HepG2 (cell line): ENCODE data around the gene CBX2. TPM values are rescaled to one million over a fixed set of nuclear protein-coding genes. Genes with fewer than 3 reads are reported as not detected.

ENCODE experiments used
- ATAC-seq: fragments of 200-7000 bp; cut with Tn5 transposase; 3 replicates; pipeline ENCODE4 v1.9.1; 2020; ENCODE audit warnings: mild to moderate bottlenecking, moderate library complexity
- BruUV-seq: library from RNA; stranded (reverse); fragments of 400-500 nt; replicated peaks from 2 replicates; lab custom pipeline; 2021; lab: Mats Ljungman, UMichigan
- CTCF ChIA-PET: fragments of 300-600 bp; formaldehyde crosslinking; extraction: SDS; loops from one replicate; lab custom pipeline; 2021; ENCODE audit warnings: low total read pairs, inconsistent platforms, low intra/inter-chr PET ratio; lab: Yijun Ruan, JAX
- POLR2A ChIA-PET: fragments of 350-600 bp; sonication (Branson Sonifier 250); formaldehyde crosslinking; loops from one replicate; lab custom pipeline; 2020; ENCODE audit warnings: antibody characterized with exemption, inconsistent platforms; lab: Yijun Ruan, JAX
- DNase-seq: peaks from one replicate; pipeline ENCODE4 v3.0.0-alpha.2; 2015; ENCODE audit warnings: low spot score
- FAIRE-seq: peaks from 3 replicates; lab custom pipeline; 2011; peaks lifted over from hg19 to GRCh38; lab: Jason Lieb, UNC
- H2AFZ ChIP-seq: one replicate; pipeline ENCODE4 v1.6.1; 2011; ENCODE audit warnings: low read length, inconsistent platforms
- H3K27ac ChIP-seq: fragments of 300-600 bp; 3 replicates; pipeline ENCODE4 v1.8.0; 2011; ENCODE audit warnings: mixed run types, mild to moderate bottlenecking, mixed read lengths, low read length, inconsistent platforms; ENCODE audit not compliant: insufficient read depth; ENCODE audit errors: extremely low read length
- H3K27me3 ChIP-seq, 2 experiments: fragments of 200-600 bp in 1 of 2; 2 replicates in 1 of 2; 3 replicates in 1 of 2; pipeline versions ENCODE4 v1.6.0 to v1.8.0; 2011; ENCODE audit warnings: low read length in 2 of 2, mild to moderate bottlenecking in 2 of 2, moderate library complexity in 2 of 2, inconsistent platforms in 1 of 2; ENCODE audit not compliant: insufficient read depth in 2 of 2, control insufficient read depth in 1 of 2
- H3K36me3 ChIP-seq, 2 experiments: fragments of 200-600 bp in 1 of 2; replicated peaks in 1 of 2; 2 replicates in 1 of 2; 3 replicates in 1 of 2; pipeline versions ENCODE4 v1.5.1 to v1.8.0; 2011; ENCODE audit warnings: low read length in 2 of 2, inconsistent platforms in 1 of 2; ENCODE audit not compliant: insufficient read depth in 2 of 2, control insufficient read depth in 1 of 2
- H3K4me1 ChIP-seq: 2 replicates; pipeline ENCODE4 v1.5.1; 2012; ENCODE audit warnings: low read length, inconsistent platforms; ENCODE audit not compliant: insufficient read depth
- H3K4me2 ChIP-seq: 2 replicates; pipeline ENCODE4 v1.6.0; 2011; ENCODE audit warnings: low read depth, low read length, inconsistent platforms
- H3K4me3 ChIP-seq, 3 experiments: fragments of 200-600 bp in 1 of 3; sonication (generic), shearing (Covaris generic) in 1 of 3; replicated peaks in 1 of 3; 2 replicates each; pipeline ENCODE4 v1.5.1; 2011 to 2016; ENCODE audit warnings: low read length in 3 of 3, inconsistent platforms in 2 of 3, low read depth in 2 of 3, mild to moderate bottlenecking in 2 of 3, control low read depth in 1 of 3, mixed read lengths in 1 of 3; ENCODE audit not compliant: insufficient read depth in 1 of 3
- H3K79me2 ChIP-seq: one replicate; pipeline ENCODE4 v1.6.1; 2011; ENCODE audit warnings: low read length, inconsistent platforms; ENCODE audit not compliant: insufficient read depth
- H3K9ac ChIP-seq: 2 replicates; pipeline ENCODE4 v1.6.0; 2011; ENCODE audit warnings: mild to moderate bottlenecking, low read depth, low read length, inconsistent platforms; ENCODE audit not compliant: insufficient read depth
- H3K9me3 ChIP-seq: 2 replicates; pipeline ENCODE4 v1.5.1; 2012; ENCODE audit warnings: mild to moderate bottlenecking, low read length
- H4K20me1 ChIP-seq: 2 replicates; pipeline ENCODE4 v1.6.0; 2011; ENCODE audit warnings: inconsistent platforms, mild to moderate bottlenecking, low read length, moderate library complexity; ENCODE audit not compliant: insufficient read depth
- FOXK2 ChIP-seq: fragments of 450-650 bp; IDR thresholded peaks from 2 replicates; pipeline ENCODE4 v1.6.1; 2016
- STAG1 ChIP-seq: sonication (generic); formaldehyde crosslinking; IDR thresholded peaks from 2 replicates; pipeline ENCODE4 v1.4.0; 2020; ENCODE audit warnings: missing genetic modification reagents
- ZMYM3 ChIP-seq: sonication (generic); formaldehyde crosslinking; IDR thresholded peaks from 2 replicates; pipeline ENCODE4 v1.5.1; 2020; ENCODE audit warnings: mild to moderate bottlenecking, missing genetic modification reagents
- ZNF205 ChIP-seq: IDR thresholded peaks from 2 replicates; pipeline ENCODE4 v1.6.1; 2018; ENCODE audit warnings: missing biosample characterization, missing genetic modification reagents
- ZNF75D ChIP-seq: sonication (generic); formaldehyde crosslinking; IDR thresholded peaks from 2 replicates; pipeline ENCODE4 v1.8.1; 2023; ENCODE audit warnings: missing genetic modification reagents, mild to moderate bottlenecking, borderline replicate concordance
- ZNF768 ChIP-seq: sonication (generic); formaldehyde crosslinking; IDR thresholded peaks from 2 replicates; pipeline ENCODE4 v1.4.0; 2020; ENCODE audit warnings: missing genetic modification reagents
- ZSCAN22 ChIP-seq: sonication (generic); formaldehyde crosslinking; IDR thresholded peaks from 2 replicates; pipeline ENCODE4 v1.4.0; 2020; ENCODE audit warnings: mild to moderate bottlenecking, missing genetic modification reagents
- WGBS: methylation state at CpG from one replicate; pipeline ENCODE4 v1.1.6; 2017; ENCODE audit warnings: low lambda C conversion rate; 5-methylcytosine and 5-hydroxymethylcytosine counted together
- in situ Hi-C: cut with HindIII; loops from 2 replicates; pipeline ENCODE4 v1.10.0; 2017; ENCODE audit warnings: low pct_unique_long_range_greater_than_20kb; ENCODE audit not compliant: extremely low pct_ligation_motif_present
- intact Hi-C: fragments of 100-400 bp; cut with micrococcal nuclease; formaldehyde crosslinking; loops from one replicate; pipeline ENCODE4 v1.10.0; 2022; ENCODE audit not compliant: unreplicated experiment
- polyA plus RNA-seq, 8 experiments: library from polyadenylated mRNA; depleted of rRNA in 3 of 8; stranded (reverse) in 7 of 8; unstranded in 1 of 8; fragments of >200 nt; fragmentation: Illumina TruSeq in 4 of 8; extraction: Trizol in 4 of 8; gene quantifications; 2 replicates each; pipeline versions ENCODE4 v1.2.1 to v1.2.3, GENCODE V29; 2011 to 2016; ENCODE audit warnings: low read depth in 4 of 8, missing spikeins in 1 of 8, mixed read lengths in 1 of 8; ENCODE audit not compliant: insufficient read depth in 1 of 8
- total RNA-seq, 5 experiments: library from RNA; depleted of rRNA; stranded (reverse); fragments of >200 nt; fragmentation: Illumina TruSeq; extraction: Trizol; gene quantifications; 2 replicates each; pipeline ENCODE4 v1.2.3, GENCODE V29; 2016; ENCODE audit warnings: low read depth in 1 of 5
- TF ChIP-seq, protein P1 (sequence below): sonication (generic); formaldehyde crosslinking; IDR thresholded peaks from 2 replicates; pipeline ENCODE4 v1.8.1; 2023; ENCODE audit warnings: mild to moderate bottlenecking, moderate library complexity, missing genetic modification reagents
- TF ChIP-seq, protein P2 (sequence below): sonication (generic); formaldehyde crosslinking; IDR thresholded peaks from 2 replicates; pipeline ENCODE4 v1.4.0; 2020; ENCODE audit warnings: missing genetic modification reagents

CBX2 gene
- total and polyA plus RNA-seq, 2 of the 13 experiments (the other 11 are each of a cell fraction or from before 2014, with no cell fraction given): 14.5 to 31.1 TPM

DNA sequence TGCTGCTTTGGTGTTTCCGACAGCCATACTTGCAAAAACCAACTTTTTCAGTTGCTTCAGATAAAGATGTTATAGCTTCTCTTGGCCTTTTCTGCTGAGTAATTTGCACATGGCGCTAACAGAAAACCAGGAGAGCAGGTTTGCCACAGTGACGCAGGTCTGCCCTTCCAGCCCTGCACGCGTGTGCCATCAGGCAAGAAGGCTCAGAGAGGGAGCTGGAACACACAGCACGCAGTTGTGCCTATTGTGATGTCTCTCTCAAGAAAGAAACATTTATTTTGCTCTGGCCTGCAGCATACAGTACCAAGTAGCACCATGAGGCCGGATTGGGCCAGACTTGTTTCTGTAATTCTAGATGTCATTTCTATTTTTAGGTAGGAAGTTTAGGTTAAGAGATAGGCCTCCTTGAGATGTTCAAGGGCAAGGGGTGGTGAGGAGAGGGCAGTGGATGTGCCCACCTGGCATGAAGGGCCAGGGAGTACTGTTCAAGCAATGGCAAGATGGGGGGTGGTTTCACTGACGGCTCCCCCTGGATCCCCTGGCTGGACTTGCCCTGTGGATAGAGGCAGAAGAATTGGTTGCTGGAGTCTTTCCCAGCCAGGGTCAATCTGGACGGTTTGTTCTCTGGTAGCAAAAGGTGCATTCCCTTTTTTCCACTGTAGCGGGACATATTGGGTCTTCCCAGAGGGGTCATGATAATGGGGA lies 1.9 kb downstream of the CBX2 start:
- WGBS: 97% methylated on average over 9 of the region's 10 CpGs
- H2AFZ ChIP-seq: no peak overlapping the region
- peaks cover 16% of the 10 kb centered on the region for H3K79me2 ChIP-seq
- H3K4me2 ChIP-seq: peak overlapping the region; percentile 77
- no peaks in the 10 kb centered on the region for H3K9me3 ChIP-seq
- no peaks in the 10 kb centered on the region for H3K27me3 ChIP-seq
- TF ChIP-seq, protein P1, sequence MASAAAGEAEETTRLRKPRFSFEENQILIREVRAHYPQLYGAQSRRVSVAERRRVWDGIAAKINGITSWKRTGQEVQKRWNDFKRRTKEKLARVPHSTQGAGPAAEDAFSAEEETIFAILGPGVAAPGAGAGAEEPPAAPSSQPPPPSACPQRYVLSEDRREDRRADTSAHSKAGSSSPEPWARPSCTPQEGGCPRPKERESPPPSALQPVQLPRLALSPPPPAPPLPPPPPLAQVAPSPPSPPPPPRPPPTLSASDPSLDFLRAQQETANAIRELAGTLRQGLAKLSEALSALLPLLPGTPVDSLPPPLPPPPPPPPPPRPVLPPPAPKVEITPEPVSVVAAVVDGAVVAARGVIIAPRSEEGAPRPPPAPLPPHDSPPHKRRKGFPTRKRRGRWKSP (CRISPR knock-in tag): no peak
- TF ChIP-seq STAG1 (CRISPR knock-in tag): no peak
- peak; percentile 98 for TF ChIP-seq ZNF768 (CRISPR knock-in tag)
- peak; percentile 60; the same call in 1 of the 2 replicates for TF ChIP-seq ZMYM3 (CRISPR knock-in tag)
- H4K20me1 ChIP-seq: peaks cover 14% of the 10 kb centered on the region; the same call in 1 of the 2 replicates
- ATAC-seq (no peak), FAIRE-seq (peak; percentile 4), DNase-seq (no peak)
- intact Hi-C loops: loop anchor here (5.0 kb wide), 1 partner anchor 38 kb away; no protein-coding TSS in a partner anchor
- no peak overlapping the region for H3K27ac ChIP-seq
- H3K4me3 ChIP-seq: peak overlapping the region in 1 of 3 experiments; percentile 86; a peak in 1 of 6 replicates
- ChIA-PET CTCF (no interaction called here), POLR2A (no interaction called here)
- H3K4me1 ChIP-seq: peaks cover 61% of the 10 kb centered on the region
- no TSS peak for BruUV-seq
- H3K9ac ChIP-seq: no peak overlapping the region; the same call in 1 of the 2 replicates
- H3K36me3 ChIP-seq: peaks cover 21 to 35% of the 10 kb centered on the region in 2 experiments
- in situ Hi-C loops: no loop called here

GRCh38 chr17:79781012-79781650 lies 3.2 kb downstream of the CBX2 start:
- no peak for TF ChIP-seq ZNF205 (CRISPR knock-in tag)
- TF ChIP-seq FOXK2: no peak
- no peak for TF ChIP-seq ZNF75D (CRISPR knock-in tag)
- TF ChIP-seq ZSCAN22: no peak
- TF ChIP-seq, protein P2, sequence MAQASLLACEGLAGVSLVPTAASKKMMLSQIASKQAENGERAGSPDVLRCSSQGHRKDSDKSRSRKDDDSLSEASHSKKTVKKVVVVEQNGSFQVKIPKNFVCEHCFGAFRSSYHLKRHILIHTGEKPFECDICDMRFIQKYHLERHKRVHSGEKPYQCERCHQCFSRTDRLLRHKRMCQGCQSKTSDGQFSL: 0 out of 2 replicates have a peak, but pooled peaks have one; percentile 56
- Histone ChIP-seq H3K4me3 (no peak overlapping the region), H3K4me2 (no peak overlapping the region), H3K27ac (no peak overlapping the region), H3K36me3 (peaks cover 23 to 35% of the 10 kb centered on the region in 2 experiments), H3K27me3 (no peaks in the 10 kb centered on the region), H4K20me1 (peaks cover 22% of the 10 kb centered on the region; the same call in 1 of the 2 replicates), H3K4me1 (peaks cover 48% of the 10 kb centered on the region), H3K79me2 (peaks cover 16% of the 10 kb centered on the region), H2AFZ (no peak overlapping the region), H3K9ac (no peak overlapping the region), H3K9me3 (no peaks in the 10 kb centered on the region)
- intact Hi-C loops: no loop called here
- ATAC-seq (no peak), DNase-seq (no peak), FAIRE-seq (no peak)
- CTCF ChIA-PET: no interaction called here
- BruUV-seq: no TSS peak
- 99% methylated on average over 12 of the region's 12 CpGs for WGBS
- POLR2A ChIA-PET: interaction anchor here (1.0 to 1.6 kb wide), 2 partner anchors 16 to 21 kb away, joined by 3 to 6 read pairs; partner anchors contain the start of gene CBX8
- in situ Hi-C loops: no loop called here
